Measurements from ENCODE around the gene PLA1A. TPM values are rescaled to one million over a fixed set of nuclear protein-coding genes. Genes with fewer than 3 reads are reported as not detected.

PLA1A gene
- total and polyA plus RNA-seq, 10 of the 15 experiments (the other 5 are each of a cell fraction or from before 2014, with no cell fraction given), result 2.9 to 106 (median 4.8) TPM

DNA sequence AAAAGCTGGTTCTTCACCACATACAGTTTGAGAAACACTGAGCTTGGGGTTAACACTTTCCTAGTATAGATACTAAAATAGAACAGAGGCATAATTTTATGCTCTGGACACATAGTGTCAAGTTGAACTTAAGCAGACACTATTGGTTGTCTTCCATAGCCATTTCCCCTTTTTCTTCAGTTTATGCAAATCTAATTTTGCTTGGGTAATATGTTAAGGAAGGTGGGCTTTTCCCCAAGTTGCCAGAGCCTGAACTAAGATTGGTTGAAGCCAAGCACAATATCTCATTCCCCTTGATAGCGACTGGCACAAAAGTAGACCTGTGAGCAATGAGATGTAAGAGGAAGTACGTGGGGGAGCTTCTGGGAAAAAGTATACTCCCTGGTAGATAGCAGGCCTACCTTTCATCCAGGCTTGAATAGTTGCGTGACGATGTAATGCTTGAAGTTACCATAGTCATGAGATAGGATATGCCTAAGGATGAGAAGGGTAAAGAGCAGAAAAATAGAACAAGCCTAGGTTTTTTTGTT lies 67.2 kb downstream of the PLA1A start (continued):
- TF ChIP-seq ATF7 (IDR thresholded peaks at IDR 0.05; ENCODE audit: low read depth), result peak; percentile 21; the same call in 1 of the 2 replicates

DNA sequence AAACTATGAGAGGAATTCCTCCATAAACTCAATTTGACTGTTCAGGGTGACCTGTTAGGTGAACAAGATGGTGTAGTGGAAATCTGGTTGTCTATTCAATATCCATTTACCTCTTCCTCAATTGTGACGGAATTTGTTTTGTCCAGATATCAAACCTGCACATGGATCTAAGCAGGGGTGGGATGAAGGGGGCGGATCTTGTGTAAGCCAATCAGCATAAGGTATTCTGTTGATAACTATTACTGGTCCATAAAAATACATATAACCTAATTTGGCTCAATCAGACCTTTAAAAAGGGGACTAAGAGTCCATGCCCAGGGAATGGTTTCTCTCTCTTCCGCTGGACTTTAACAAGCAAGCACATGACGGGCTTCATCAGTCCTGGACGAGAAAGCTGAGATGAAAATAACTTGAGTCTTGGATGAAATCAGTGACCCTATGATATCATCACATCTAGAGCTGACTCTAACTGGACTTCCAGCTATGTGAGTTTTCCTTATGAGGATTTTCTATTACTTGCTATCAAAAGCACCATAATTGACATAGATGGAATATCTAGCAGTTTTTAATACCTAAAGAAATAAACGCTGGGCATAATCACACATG lies 68.4 kb downstream of the PLA1A start:
- CTCF ChIA-PET, result interaction anchor here (0.8 to 9.5 kb wide), 8 partner anchors 9 to 107 kb away, joined by 3 to 71 read pairs (median 4); partner anchors contain the start of genes CD80, COX17 and PLA1A
- BruUV-seq (replicated peaks), result no TSS peak

More for the DNA sequence above, 68.4 kb downstream of the PLA1A start:
- Histone ChIP-seq H3K9ac (ENCODE audit: control insufficient read depth, insufficient read depth, low read length) (no peak overlapping the region), H2AFZ (ENCODE audit: control insufficient read depth, low read depth, low read length) (no peak overlapping the region), H3K9me3 (replicated peaks; ENCODE audit: control insufficient read depth, insufficient read depth, low read length) (no peaks in the 10 kb centered on the region; the same call in 2 of the 3 replicates), H3K36me3 (ENCODE audit: control insufficient read depth in 2 of 2, insufficient read depth in 2 of 2, low read length in 1 of 2) (peaks cover 0 to 7% of the 10 kb centered on the region in 2 experiments; a peak in 2 of 4 replicates), H3K27ac (ENCODE audit: control insufficient read depth, insufficient read depth) (no peak overlapping the region), H3K4me3 (no peak overlapping the region), H4K20me1 (ENCODE audit: control insufficient read depth, insufficient read depth) (no peaks in the 10 kb centered on the region), H3K4me2 (ENCODE audit: control insufficient read depth, insufficient read depth) (no peak overlapping the region), H3K4me1 (ENCODE audit: control insufficient read depth, insufficient read depth, low read length) (peaks cover 26% of the 10 kb centered on the region), H3K79me2 (ENCODE audit: control insufficient read depth, insufficient read depth, low read length) (peaks cover 5% of the 10 kb centered on the region), H3K27me3 (replicated peaks in 1 of 2; ENCODE audit: control insufficient read depth in 2 of 2, insufficient read depth in 2 of 2, low read length in 1 of 2) (no peaks in the 10 kb centered on the region)
- no peak for DNase-seq (ENCODE audit: low read depth, low spot score)
- no peak for ATAC-seq
- no peak for FAIRE-seq
- SMC1A ChIA-PET (ENCODE audit: uncharacterized antibody, unreplicated experiment), result interaction anchor here (0.7 to 8.0 kb wide), 9 partner anchors 9 to 86 kb away, joined by 3 to 100 read pairs (median 4); partner anchors contain the start of gene COX17
- TF ChIP-seq NFXL1 (IDR thresholded peaks at IDR 0.05; ENCODE audit: borderline replicate concordance) (no peak), IKZF1 (conservative IDR thresholded peaks at IDR 0.05) (no peak), ETV6 (conservative IDR thresholded peaks at IDR 0.05 in 1 of 2, IDR thresholded peaks at IDR 0.05 in 1 of 2; ENCODE audit: borderline replicate concordance in 1 of 2, low read depth in 1 of 2) (no peak), SIX5 (IDR thresholded peaks at IDR 0.05; ENCODE audit: low read depth, low read length, severe bottlenecking) (no peak)
- TF ChIP-seq, protein P1, sequence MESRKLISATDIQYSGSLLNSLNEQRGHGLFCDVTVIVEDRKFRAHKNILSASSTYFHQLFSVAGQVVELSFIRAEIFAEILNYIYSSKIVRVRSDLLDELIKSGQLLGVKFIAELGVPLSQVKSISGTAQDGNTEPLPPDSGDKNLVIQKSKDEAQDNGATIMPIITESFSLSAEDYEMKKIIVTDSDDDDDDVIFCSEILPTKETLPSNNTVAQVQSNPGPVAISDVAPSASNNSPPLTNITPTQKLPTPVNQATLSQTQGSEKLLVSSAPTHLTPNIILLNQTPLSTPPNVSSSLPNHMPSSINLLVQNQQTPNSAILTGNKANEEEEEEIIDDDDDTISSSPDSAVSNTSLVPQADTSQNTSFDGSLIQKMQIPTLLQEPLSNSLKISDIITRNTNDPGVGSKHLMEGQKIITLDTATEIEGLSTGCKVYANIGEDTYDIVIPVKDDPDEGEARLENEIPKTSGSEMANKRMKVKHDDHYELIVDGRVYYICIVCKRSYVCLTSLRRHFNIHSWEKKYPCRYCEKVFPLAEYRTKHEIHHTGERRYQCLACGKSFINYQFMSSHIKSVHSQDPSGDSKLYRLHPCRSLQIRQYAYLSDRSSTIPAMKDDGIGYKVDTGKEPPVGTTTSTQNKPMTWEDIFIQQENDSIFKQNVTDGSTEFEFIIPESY (IDR thresholded peaks at IDR 0.05), result no peak
- TF ChIP-seq, protein P2, sequence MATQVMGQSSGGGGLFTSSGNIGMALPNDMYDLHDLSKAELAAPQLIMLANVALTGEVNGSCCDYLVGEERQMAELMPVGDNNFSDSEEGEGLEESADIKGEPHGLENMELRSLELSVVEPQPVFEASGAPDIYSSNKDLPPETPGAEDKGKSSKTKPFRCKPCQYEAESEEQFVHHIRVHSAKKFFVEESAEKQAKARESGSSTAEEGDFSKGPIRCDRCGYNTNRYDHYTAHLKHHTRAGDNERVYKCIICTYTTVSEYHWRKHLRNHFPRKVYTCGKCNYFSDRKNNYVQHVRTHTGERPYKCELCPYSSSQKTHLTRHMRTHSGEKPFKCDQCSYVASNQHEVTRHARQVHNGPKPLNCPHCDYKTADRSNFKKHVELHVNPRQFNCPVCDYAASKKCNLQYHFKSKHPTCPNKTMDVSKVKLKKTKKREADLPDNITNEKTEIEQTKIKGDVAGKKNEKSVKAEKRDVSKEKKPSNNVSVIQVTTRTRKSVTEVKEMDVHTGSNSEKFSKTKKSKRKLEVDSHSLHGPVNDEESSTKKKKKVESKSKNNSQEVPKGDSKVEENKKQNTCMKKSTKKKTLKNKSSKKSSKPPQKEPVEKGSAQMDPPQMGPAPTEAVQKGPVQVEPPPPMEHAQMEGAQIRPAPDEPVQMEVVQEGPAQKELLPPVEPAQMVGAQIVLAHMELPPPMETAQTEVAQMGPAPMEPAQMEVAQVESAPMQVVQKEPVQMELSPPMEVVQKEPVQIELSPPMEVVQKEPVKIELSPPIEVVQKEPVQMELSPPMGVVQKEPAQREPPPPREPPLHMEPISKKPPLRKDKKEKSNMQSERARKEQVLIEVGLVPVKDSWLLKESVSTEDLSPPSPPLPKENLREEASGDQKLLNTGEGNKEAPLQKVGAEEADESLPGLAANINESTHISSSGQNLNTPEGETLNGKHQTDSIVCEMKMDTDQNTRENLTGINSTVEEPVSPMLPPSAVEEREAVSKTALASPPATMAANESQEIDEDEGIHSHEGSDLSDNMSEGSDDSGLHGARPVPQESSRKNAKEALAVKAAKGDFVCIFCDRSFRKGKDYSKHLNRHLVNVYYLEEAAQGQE (IDR thresholded peaks at IDR 0.05; ENCODE audit: low read depth, low read length), result no peak
- RAD21 ChIA-PET (ENCODE audit: unreplicated experiment), result interaction anchor here (0.9 to 5.4 kb wide), 3 partner anchors 9 to 66 kb away, joined by 4 to 52 read pairs (median 44); partner anchors contain the start of gene COX17
- intact Hi-C loops (cut with micrococcal nuclease; ENCODE audit: unreplicated experiment), result no loop called here
- in situ Hi-C loops (cut with MboI), result no loop called here
- POLR2A ChIA-PET, result interaction anchor here (1.1 to 2.1 kb wide), 3 partner anchors 9 to 66 kb away, joined by 3 to 9 read pairs (median 7); partner anchors contain the start of gene COX17
- 97% methylated on average over 6 of the region's 6 CpGs for WGBS (ENCODE audit: insufficient coverage, insufficient replicate concordance, low lambda C conversion rate, missing lambda C conversion rate)

Data from GM12878 (cell line).